ENCODE data around the gene PSTPIP2. TPM values are rescaled to one million over a fixed set of nuclear protein-coding genes. Genes with fewer than 3 reads are reported as not detected.

The PSTPIP2 gene
- total and polyA plus RNA-seq, 2 of the 8 experiments (the other 6 are each of a cell fraction or from before 2014, with no cell fraction given) = 1.8 to 2.4 TPM

DNA sequence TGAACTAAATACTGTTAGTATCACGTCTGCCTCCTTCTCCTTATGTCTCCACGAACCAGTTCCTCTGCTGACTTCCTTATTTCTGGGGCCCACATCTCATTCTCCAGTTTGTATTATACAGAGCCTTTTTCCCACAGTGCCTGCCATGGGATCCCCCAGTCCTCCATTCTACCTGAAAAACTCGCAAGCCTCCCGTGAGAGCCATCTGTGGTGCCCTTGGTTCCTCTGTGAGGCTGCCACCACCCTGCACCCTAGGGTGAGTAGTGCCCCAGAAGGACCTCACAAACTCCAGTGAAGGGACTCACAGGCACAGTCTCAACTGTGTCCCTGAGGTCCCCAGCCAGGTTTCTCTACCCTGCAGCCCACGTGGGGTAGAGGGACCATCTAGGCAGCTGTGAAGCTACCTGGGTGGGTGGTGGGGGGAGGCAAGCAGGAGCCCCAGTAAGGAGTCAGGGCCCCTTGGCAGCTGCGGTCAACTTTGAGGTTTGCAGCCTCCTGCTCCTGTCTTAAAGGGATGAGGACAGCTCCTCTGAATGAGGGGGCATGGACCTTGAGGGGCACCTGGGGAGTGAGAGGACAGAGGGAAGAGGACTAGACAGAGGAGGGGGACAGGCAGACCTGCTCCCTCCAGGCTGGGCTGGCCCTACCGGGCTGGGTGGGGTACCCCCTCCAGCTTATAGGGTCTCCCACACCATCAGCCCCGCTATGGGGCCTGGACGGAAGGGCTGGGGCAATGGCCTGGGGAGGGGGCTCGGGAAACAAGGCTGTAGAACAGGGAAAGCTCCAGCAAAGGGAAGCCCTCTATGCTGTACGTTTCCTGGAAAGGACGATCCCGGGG, 1.0 kb downstream of the PSTPIP2 start (continued):
- no peak for TF ChIP-seq HDAC6 (IDR thresholded peaks at IDR 0.05; ENCODE audit: low read depth, low read length)
- TF ChIP-seq CREB1 (IDR thresholded peaks at IDR 0.05) = no peak
- TF ChIP-seq CHD2 (IDR thresholded peaks at IDR 0.05; ENCODE audit: low read length) = no peak
- no peak for TF ChIP-seq SAP30 (IDR thresholded peaks at IDR 0.05; ENCODE audit: insufficient read depth, insufficient replicate concordance, low read length)
- no peak for TF ChIP-seq TBP (IDR thresholded peaks at IDR 0.05; ENCODE audit: low read depth, low read length)
- TF ChIP-seq BRCA1 (IDR thresholded peaks at IDR 0.05; ENCODE audit: low read depth, low read length) = no peak
- no peak for TF ChIP-seq JUND (IDR thresholded peaks at IDR 0.05; ENCODE audit: low read length)
- no peak for TF ChIP-seq SIX5 (IDR thresholded peaks at IDR 0.05; ENCODE audit: low read depth, low read length)
- TF ChIP-seq RAD21 (IDR thresholded peaks at IDR 0.05 in 1 of 2, conservative IDR thresholded peaks at IDR 0.05 in 1 of 2; ENCODE audit: low read depth in 2 of 2, low read length in 2 of 2) = no peak
